Activated CD4-positive, alpha-beta T cell treated with anti-CD3 and anti-CD28 coated beads for 4 hours (primary cell): ENCODE results near the gene WDR27.

Source experiments
- DNase-seq, 2 donors: peaks; one replicate each; pipeline ENCODE4 v3.0.0-alpha.2; 2020

Gene WDR27

DNA sequence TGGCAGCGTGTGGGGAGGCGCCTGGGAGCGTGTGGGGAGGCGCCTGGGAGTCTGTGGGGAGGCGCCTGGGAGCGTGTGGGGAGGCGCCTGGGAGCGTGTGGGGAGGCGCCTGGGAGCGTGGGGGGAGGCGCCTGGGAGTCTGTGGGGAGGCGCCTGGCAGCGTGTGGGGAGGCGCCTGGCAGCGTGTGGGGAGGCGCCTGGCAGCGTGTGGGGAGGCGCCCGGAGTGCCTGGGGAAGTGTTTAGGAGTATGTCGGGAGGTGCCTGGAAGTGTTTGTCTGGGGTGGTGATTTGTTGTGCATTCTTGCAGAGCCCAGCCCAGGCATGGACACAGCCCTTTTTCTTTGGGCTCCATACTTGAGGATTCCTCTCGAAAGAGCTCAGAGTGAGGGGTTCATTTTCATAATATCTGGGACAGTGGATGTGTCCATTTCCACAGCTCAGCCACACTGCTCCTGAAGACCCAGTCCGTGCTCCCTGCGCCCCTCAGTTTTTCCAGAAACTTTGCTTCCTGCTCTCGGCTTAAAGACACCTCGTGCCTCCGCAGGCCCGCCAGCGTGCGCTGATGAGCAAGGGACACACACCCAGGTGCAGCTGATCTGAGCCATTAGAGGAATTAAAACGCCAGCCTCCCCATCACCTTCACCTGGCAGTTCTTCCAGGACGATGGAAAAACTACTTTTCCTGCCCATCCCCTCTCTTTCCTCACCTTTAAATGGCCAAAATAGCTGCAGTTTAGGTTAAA is 276.0 kb downstream of the WDR27 start:
- DNase-seq: no peak

DNA sequence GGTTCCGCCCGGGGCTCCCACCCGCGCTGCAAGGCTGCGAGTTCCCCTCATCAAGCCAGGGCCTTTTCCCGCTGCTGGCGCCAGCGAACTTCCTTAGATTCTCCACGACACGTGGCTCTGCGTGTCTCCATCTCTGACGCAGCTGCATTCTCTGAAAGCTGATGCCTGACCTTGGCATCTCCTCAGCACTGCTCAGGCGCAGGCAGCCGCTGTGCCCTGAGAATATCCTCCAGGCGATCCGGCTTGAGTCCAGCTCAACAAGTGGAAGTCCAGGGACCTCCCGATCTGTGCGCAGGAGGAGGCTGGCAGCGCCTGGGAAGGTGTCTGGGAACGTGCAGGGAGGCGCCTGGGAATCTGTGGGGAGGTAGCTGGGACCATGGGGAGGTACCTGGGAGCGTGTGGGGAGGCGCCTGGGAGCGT is 277.0 kb downstream of the WDR27 start:
- no peak for DNase-seq

DNA sequence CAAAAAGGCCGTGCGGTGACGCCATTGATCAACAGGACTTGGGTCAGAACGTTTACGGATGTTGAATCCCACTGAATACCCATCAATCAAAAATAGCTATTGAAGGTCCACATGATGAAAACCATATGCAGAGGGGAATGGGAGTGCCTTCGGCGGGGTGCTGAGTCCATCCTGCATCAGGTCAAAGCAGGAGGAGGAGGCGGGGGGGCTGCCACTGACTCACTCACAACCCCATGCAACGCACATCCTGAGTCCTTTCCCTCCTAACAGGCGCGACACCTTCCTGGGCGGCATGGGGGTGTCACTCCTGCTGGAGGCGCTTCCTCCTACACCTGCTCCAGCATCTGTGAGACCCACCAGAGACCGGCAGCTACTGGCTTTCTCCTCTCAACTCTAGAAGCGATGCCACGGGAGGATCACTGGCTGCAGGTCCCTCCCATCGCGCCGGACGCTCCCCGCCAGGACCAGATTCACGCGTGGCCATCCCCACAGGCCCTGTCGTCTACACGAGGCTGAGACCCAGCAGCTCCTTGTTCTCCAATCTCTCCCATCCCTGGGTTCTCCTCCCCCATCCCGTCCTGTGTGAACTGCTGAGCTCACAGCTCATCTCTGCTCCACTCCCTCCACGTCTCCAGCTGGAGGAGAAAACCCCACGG is 277.6 kb downstream of the WDR27 start:
- no peak for DNase-seq

DNA sequence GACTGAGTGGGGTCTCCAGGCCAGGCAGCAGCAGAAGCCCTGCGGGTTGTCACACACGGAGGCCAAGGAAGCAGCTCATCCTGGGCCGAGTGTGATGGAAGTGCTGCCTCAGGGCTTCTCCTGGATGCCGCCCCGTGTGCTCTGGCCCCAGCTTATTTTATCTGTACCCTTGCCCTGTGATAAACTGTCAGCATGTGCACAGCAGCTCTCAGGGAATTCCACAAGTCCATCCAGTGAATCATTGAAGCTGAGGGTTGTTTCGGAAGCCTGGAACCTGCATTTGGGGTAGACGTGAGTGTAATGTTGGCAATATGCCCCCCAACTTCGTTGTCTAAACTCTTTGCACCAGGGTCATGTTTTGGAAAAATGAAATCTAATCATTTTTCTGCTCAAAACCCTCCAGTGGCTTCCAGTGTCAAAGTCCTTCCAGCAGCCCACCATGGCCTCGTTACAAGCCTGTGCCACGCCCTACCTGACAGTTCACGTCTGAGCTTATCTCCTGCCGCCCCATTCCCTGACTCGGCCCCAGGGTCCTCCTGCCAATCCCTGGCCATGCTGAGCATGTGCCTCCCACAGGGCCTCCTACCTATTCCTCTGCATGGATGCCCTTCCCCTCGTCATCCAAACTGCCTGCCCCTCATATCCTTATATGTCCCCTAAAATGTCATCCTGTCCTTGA is 280.1 kb downstream of the WDR27 start:
- DNase-seq: no peak

DNA sequence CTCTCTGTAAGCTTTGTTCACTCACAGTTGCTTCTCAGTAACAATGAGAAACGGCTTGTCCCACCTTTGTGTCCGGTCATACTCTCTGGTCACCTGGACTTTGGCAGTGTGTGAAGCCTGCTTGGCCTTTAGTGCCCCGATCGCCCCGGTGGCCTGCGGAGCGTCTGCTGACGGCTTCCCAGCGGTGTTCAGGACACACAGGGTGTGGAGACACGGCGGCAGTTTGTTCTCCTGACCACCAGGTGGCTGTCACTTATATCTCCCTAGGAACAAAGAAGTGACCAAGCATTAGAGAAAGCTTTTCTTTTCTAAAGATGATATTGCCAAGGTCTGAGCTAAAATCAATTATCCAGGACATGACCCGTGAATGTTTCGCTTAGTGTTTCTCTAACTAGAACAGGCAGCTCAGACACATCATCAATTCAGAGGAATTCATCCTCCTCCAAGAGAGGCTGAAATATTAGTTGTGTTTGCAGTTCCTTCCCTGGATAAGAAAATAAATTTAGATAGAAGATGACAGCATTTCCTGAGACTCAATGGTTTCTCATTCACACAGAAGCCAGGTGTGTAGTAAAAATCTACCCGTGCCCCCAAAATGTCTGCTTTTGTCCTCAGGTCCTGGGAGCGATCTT is 280.8 kb downstream of the WDR27 start:
- DNase-seq: peak in 1 of 2 donors; percentile 6

DNA sequence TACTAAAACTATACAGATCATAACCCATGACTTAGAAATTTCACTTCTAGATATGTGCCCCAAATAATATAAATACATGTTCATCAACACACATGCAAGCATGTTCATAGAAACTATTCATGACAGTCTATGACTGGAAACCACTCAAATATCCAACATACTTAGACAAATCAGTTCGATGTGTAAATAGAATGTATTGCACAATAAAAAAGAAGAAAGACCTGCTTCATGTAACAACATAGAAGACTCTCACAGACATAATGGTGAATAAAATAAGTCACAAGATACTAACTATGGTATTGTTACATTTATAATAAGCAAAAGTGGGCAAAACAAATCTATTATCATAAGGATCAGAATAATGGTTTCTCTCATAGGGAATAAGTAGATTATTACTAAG is 284.7 kb downstream of the WDR27 start:
- DNase-seq: no peak

DNA sequence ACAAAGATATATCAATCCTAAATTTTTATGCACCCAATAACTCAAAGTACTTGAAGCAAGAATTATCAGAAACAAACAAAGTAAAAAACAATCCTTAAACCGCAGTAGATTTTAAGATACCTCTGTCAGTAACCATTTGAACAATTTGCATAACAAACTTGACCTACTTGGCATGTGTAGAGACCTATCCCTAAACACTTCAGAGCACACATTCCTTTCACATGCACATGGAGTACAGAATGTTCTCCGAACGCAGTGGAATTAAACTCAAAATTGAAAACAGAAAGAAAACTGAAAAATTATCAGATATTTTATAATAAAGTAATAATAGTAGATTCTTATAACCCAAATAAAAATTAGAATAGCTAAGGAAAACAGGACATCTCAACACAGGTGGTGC is 285.6 kb downstream of the WDR27 start:
- no peak for DNase-seq

DNA sequence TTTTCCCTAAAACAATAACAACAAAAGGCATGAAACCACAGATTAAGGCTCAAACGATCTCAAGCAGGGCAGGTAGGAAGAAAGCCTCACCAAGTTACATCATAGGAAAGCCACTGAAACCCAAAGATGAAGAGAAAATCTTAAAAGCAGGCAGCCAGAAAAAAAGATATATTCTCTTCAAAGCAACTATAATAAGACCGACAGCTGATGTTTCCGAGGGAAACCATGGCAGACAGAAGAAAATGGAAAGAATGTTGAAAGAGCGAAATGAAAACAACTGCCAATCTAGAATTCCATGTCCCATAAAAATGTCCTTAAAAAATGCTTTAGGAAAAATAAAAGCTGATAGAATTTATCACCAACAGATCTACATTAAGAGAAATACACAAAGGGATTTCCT is 286.6 kb downstream of the WDR27 start:
- no peak for DNase-seq

DNA sequence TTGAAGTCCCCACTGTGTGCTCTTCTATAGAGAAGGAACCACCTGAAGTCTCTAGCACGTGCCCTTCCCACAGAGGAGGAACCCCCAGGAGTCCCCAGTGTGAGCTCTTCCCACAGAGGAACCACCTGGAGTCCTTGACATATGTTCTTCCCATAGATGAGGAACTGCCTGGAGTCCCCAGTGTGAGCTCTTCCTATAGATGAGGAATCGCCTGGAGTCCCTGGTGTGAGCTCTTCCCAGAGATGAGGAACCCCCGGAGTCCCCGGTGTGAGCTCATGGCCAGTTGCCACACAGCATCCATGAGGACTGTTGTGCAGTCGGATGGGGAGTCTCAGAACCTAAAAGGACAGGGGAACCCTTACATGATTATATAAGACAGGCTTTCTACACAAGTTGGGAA is 290.1 kb downstream of the WDR27 start:
- no peak for DNase-seq

DNA sequence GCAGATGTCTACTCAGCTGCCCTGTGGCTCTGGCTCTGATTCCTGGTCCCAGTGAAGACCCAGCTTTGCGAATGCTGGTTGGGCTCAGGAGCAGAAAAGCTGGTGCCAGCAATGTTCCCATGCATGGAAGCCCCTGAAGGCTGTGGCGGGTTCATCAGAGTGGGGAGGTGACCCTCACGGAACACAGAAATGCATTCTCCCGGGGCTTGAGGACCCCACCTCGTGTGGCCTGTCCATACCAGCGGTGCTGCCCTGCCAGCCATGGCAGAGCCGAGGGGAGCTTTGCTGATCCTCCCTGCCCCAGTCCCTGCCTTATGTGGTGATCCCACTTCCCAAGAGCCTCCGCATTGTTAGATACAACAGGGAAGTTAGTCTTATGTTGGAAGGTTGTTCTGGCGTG is 290.5 kb downstream of the WDR27 start:
- DNase-seq: no peak

DNA sequence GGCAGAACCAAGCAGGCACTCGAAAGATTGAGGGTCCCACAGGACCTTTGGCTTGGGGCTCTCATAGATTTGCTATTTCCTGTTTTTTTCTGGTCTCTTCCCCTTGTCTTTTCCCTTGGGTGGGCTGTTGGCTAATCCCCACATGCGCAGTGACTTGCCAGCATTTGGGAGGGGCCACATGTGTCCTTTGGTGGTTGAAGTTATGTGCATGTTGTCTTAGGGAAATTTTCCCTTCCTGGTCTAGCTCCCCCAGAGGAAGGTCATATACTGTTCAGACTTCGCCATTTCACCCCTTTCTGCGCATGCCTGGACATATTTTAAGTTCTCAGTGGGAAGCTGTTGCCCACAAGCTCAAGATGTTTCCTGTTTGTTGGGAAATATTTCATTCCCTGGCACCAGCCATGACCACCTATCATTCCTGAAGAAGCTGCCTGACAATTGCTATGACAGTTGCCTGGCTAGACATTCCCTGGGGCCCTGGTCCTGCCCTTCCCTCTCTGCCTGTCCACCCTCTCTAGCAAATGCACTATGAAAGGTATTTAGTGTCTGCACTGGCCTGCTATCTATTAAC is 292.0 kb downstream of the WDR27 start:
- no peak for DNase-seq

DNA sequence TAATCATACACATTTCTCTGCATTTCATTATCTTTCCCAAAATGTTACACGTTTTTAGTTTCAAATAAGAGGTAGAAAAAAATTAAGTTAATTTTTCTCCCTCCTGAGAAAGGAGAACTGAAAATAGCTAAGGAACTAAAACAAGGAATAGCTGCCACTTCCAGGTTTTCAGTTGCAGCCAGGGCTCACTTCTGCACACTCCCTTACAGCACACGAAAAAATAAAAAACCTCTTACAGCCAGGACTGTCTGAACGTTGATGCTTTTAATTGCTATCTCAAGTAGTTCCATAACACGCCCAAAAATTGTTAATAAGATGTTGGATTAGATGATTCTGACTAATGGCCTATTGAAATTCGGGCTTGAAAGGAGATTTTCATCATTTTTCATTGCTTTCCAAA is 294.5 kb downstream of the WDR27 start:
- DNase-seq: no peak
